AG04450 (cell line): ENCODE results near the gene KCTD15. TPM values are rescaled to one million over a fixed set of nuclear protein-coding genes. Genes with fewer than 3 reads are reported as not detected.

Experiments used
- CTCF ChIA-PET: fragments of 300-600, 350-600 bp; formaldehyde crosslinking; extraction: SDS; loops from one replicate; lab custom pipeline; 2022; ENCODE audit warnings: antibody characterized with exemption, inconsistent platforms; lab: Charles Lee
- POLR2A ChIA-PET: fragments of 350-600 bp; formaldehyde crosslinking; extraction: SDS; loops from one replicate; lab custom pipeline; 2021; ENCODE audit warnings: antibody characterized with exemption, inconsistent platforms; lab: Yijun Ruan, JAX
- DNase-seq: peaks from one replicate; pipeline ENCODE4 v3.0.0-alpha.2; 2011; ENCODE audit warnings: low read depth, low spot score
- H3K27ac ChIP-seq: one replicate; pipeline ENCODE4 v1.5.1; 2012; ENCODE audit warnings: low read depth, low read length, control low read depth
- H3K27me3 ChIP-seq: one replicate; pipeline ENCODE4 v1.6.0; 2012; ENCODE audit warnings: low read length; ENCODE audit not compliant: control insufficient read depth, insufficient read depth
- H3K4me3 ChIP-seq: 2 replicates; pipeline ENCODE4 v1.5.1; 2011; ENCODE audit warnings: mild to moderate bottlenecking, low read depth, low read length, control low read depth
- H3K9me3 ChIP-seq: 2 replicates; pipeline ENCODE4 v1.5.1; 2012; ENCODE audit warnings: low read length; ENCODE audit not compliant: control insufficient read depth, insufficient read depth
- CTCF ChIP-seq: IDR thresholded peaks from 2 replicates; pipeline ENCODE4 v1.5.1; 2011; ENCODE audit warnings: low read depth, low read length, control low read depth, inconsistent platforms
- polyA plus RNA-seq: library from polyadenylated mRNA; depleted of rRNA; stranded (reverse); fragments of >200 nt; gene quantifications from 2 replicates; pipeline ENCODE4 v1.2.3, GENCODE V29; 2011

KCTD15 gene
- polyA plus RNA-seq, 1 experiment, result 15.6 TPM

- Histone ChIP-seq H3K9me3 (no peaks in the 10 kb centered on the region), H3K27me3 (peaks cover 8% of the 10 kb centered on the region), H3K4me3 (no peak overlapping the region), H3K27ac (no peak overlapping the region)
- DNase-seq, result no peak
- TF ChIP-seq CTCF, result no peak
- ChIA-PET CTCF (interaction anchor here (2.3 kb wide), 1 partner anchor 307 kb away, joined by 9 read pairs; no protein-coding TSS in a partner anchor), POLR2A (no interaction called here)
Observed at GRCh38 chr19:33789344-33789743, 7.3 kb upstream of the KCTD15 start.

GRCh38 chr19:33794683-33795369 is 1.8 kb upstream of the KCTD15 start:
- ChIA-PET CTCF (interaction anchor here (0.5 to 5.6 kb wide), 40 partner anchors 9 to 551 kb away, joined by 3 to 62 read pairs (median 4); no protein-coding TSS in a partner anchor), POLR2A (interaction anchor here (0.7 kb wide), 1 partner anchor 9 kb away, joined by 3 read pairs; no protein-coding TSS in a partner anchor)
- Histone ChIP-seq H3K4me3 (peak overlapping the region; percentile 70), H3K27me3 (peaks cover 8% of the 10 kb centered on the region), H3K9me3 (no peaks in the 10 kb centered on the region; the same call in 1 of the 2 replicates), H3K27ac (peak overlapping the region; percentile 61)
- no peak for DNase-seq
- no peak for TF ChIP-seq CTCF

GRCh38 chr19:33795370-33796163 is 1.1 kb upstream of the KCTD15 start:
- ChIA-PET POLR2A (interaction anchor here (0.7 kb wide), 1 partner anchor 10 kb away, joined by 3 read pairs; no protein-coding TSS in a partner anchor), CTCF (interaction anchor here (0.7 to 5.6 kb wide), 26 partner anchors 9 to 381 kb away, joined by 3 to 62 read pairs (median 6); no protein-coding TSS in a partner anchor)
- Histone ChIP-seq H3K27ac (peak overlapping the region; percentile 80), H3K9me3 (no peaks in the 10 kb centered on the region; the same call in 1 of the 2 replicates), H3K4me3 (peak overlapping the region; percentile 70), H3K27me3 (peaks cover 8% of the 10 kb centered on the region)
- DNase-seq, result no peak
- TF ChIP-seq CTCF, result peak; percentile 63

GRCh38 chr19:33797802-33798671 is 1.4 kb downstream of the KCTD15 start:
- Histone ChIP-seq H3K4me3 (peak overlapping the region; percentile 76), H3K27ac (no peak overlapping the region), H3K27me3 (no peaks in the 10 kb centered on the region), H3K9me3 (no peaks in the 10 kb centered on the region; the same call in 1 of the 2 replicates)
- no peak for TF ChIP-seq CTCF
- CTCF ChIA-PET, result interaction anchor here (0.6 to 2.3 kb wide), 8 partner anchors 20 to 385 kb away, joined by 3 to 12 read pairs (median 4); no protein-coding TSS in a partner anchor
- DNase-seq, result no peak
- POLR2A ChIA-PET, result interaction anchor here (0.7 to 1.6 kb wide), 3 partner anchors 20 to 373 kb away, joined by 3 to 6 read pairs (median 3); no protein-coding TSS in a partner anchor
